GM10266 (cell line): ENCODE measurements around the gene SALL2.
A peak's percentile ranks its signal among the peaks of the same experiment; 100 is the strongest.

ENCODE experiments used
- DNase-seq: peaks from one replicate; pipeline ENCODE4 v3.0.0; 2012; ENCODE audit errors: extremely low spot score
- CTCF ChIP-seq: IDR thresholded peaks from 2 replicates; pipeline ENCODE4 v1.5.1; 2012; ENCODE audit warnings: mild to moderate bottlenecking, low read depth; ENCODE audit not compliant: control insufficient read depth, insufficient read depth; ENCODE audit errors: missing control alignments

SALL2 gene

GRCh38 chr14:21518725-21519124, 7.4 kb downstream of the SALL2 start:
- no peak for TF ChIP-seq CTCF
- no peak for DNase-seq

- TF ChIP-seq CTCF: no peak
- DNase-seq: no peak
Observed at GRCh38 chr14:21514341-21514740, 11.8 kb downstream of the SALL2 start.

DNA sequence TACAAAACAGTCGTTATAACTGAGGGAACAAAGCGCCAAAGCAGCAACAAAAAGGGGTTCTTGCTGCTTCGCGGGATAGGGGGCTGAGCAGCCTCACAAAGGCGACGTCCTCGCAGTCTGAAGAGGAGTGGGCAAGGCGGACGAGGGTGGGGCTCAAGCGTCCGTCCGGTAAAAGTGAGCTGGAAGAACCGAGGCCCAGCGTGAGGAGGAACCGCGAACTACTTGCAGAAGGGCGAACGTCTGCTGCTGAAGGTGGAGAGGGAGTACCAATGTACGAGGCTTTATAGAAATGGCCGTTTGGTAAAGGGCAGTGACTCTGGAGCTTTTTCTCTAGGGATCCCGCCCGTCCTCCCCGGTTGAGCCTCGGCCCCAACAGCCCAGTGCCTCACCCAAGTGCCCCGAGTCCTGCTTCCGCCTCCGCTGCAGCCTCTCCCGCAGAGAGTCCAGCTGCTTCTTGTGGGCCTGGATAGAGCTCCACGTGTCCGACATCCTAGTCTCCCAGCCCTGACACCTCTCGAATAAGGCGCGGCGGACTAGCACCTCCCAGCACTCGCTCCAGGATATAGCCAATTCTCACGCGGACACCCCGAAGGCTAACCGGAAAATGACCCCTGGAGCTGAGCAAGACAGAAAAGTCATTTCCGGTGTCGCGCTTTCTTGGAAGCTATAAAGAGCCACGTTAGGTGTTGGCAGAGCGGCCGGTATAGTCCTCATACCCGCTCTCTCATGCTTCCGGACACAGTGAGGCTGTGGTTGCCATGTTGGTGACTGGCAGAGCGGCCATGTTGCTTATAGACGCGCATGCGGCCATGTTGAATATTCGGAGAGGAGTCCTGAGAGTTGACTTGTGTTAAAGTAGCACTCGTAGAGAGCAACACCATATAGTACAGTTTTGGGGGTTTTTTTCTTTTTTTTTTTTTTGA, 15.2 kb downstream of the SALL2 start, which contains the start of gene METTL3:
METTL3 (minus strand) TSS at position 606 of the 923 bp plus-strand sequence; CDS start at position 489, 117 bp downstream.
- peak; percentile 85 for DNase-seq
- TF ChIP-seq CTCF: no peak

DNA sequence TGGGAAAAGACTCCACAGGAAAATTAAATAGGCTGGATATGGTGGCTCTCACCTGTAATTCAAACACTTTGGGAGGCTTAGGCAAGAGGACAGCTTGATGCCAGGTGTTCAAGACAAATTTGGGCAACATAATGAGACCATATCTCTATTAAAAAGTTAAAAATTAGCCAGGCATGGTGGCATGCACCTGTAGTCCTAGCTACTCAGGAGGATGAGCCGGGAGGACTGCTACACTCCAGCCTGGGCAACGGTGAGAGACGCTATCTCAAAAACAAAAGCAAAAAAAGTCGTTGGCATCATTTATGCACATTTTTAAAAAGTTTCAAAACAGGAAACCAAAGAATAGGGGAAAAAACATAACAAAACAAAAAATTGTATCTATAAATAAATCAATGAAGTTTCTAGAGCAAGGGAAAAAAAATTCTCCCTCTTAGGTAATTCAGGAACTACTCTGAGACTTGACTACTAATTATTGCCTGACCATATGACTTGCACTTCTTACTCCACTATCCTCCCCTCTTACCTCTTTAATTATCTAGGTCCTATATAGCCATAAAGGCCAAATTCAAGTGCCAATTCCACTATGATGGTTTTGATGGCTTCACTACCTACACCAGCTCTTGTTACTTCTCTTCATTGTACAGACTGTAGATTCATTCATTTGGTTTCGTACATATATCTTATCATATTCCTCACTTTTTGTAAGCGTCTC, 16.6 kb downstream of the SALL2 start:
- TF ChIP-seq CTCF: no peak
- no peak for DNase-seq

- DNase-seq: no peak
- no peak for TF ChIP-seq CTCF
Observed at GRCh38 chr14:21506557-21506956, 19.6 kb downstream of the SALL2 start.

- TF ChIP-seq CTCF: no peak
- peak; percentile 37 for DNase-seq
Observed at GRCh38 chr14:21505012-21505553, 21.1 kb downstream of the SALL2 start.
